HEK293 (cell line): Measurements from ENCODE around the gene SLC9A5.

Experiments
- CTCF ChIA-PET: fragments of 350-600 bp; formaldehyde crosslinking; extraction: SDS; loops from one replicate; lab custom pipeline; 2021; ENCODE audit warnings: antibody characterized with exemption; lab: Yijun Ruan, JAX
- POLR2A ChIA-PET: fragments of 300-600 bp; formaldehyde crosslinking; extraction: SDS; loops from one replicate; lab custom pipeline; 2020; ENCODE audit warnings: antibody characterized with exemption, inconsistent platforms; lab: Yijun Ruan, JAX
- H3K27ac ChIP-seq: fragments of 200-500 bp; sonication (Bioruptor generic); 2 replicates; pipeline ENCODE4 v1.5.1; 2014; ENCODE audit warnings: low read depth, low read length, control low read depth, inconsistent platforms; ENCODE audit errors: extremely low read depth
- H3K36me3 ChIP-seq, 2 experiments: fragments of 200-500 bp in 1 of 2; sonication (Bioruptor generic) in 1 of 2; 1 replicate in 1 of 2; 2 replicates in 1 of 2; pipeline ENCODE4 v1.5.1; 2014 to 2017; ENCODE audit warnings: inconsistent platforms in 2 of 2, low read length in 2 of 2; ENCODE audit not compliant: control insufficient read depth in 2 of 2, insufficient read depth in 1 of 2
- H3K4me1 ChIP-seq: fragments of 200-500 bp; sonication (Bioruptor generic); 2 replicates; pipeline ENCODE4 v1.5.1; 2014; ENCODE audit warnings: mild to moderate bottlenecking, low read length, inconsistent platforms; ENCODE audit not compliant: control insufficient read depth, insufficient read depth
- H3K4me3 ChIP-seq: 2 replicates; pipeline ENCODE4 v1.5.1; 2011; ENCODE audit warnings: low read depth, mild to moderate bottlenecking, control low read depth, low read length, moderate library complexity
- H3K9me3 ChIP-seq: fragments of 200-500 bp; sonication (Bioruptor generic); 2 replicates; pipeline ENCODE4 v1.5.1; 2014; ENCODE audit warnings: low read depth, low read length, inconsistent platforms; ENCODE audit not compliant: control insufficient read depth, insufficient read depth
- HIC1 ChIP-seq: fragments of 450-650 bp; formaldehyde crosslinking; IDR thresholded peaks from 2 replicates; pipeline ENCODE4 v1.5.1; 2016; ENCODE audit warnings: missing biosample characterization, missing genetic modification characterization
- HOXC10 ChIP-seq: sonication (generic); formaldehyde crosslinking; IDR thresholded peaks from 2 replicates; pipeline ENCODE4 v1.8.1; 2023; ENCODE audit warnings: mild to moderate bottlenecking, missing genetic modification reagents
- SETDB1 ChIP-seq: IDR thresholded peaks from one replicate; pipeline ENCODE4 v1.6.1; 2017; ENCODE audit warnings: mild to moderate bottlenecking, low read length, moderate library complexity, mixed read lengths; ENCODE audit not compliant: insufficient read length
- TSHZ1 ChIP-seq: fragments of 450-650 bp; formaldehyde crosslinking; IDR thresholded peaks from 2 replicates; pipeline ENCODE4 v1.5.1; 2016; ENCODE audit warnings: missing biosample characterization, missing genetic modification characterization, borderline replicate concordance
- ZBTB21 ChIP-seq: fragments of 450-650 bp; formaldehyde crosslinking; IDR thresholded peaks from 2 replicates; pipeline ENCODE4 v1.5.1; 2017; ENCODE audit warnings: missing biosample characterization, missing genetic modification characterization
- ZBTB48 ChIP-seq: fragments of 450-650 bp; formaldehyde crosslinking; IDR thresholded peaks from 2 replicates; pipeline ENCODE4 v1.5.1; 2016; ENCODE audit warnings: missing biosample characterization, missing genetic modification characterization
- ZNF2 ChIP-seq: fragments of 450-650 bp; formaldehyde crosslinking; IDR thresholded peaks from 2 replicates; pipeline ENCODE4 v1.5.1; 2016; ENCODE audit warnings: missing biosample characterization, missing genetic modification characterization
- ZNF350 ChIP-seq: fragments of 450-650 bp; formaldehyde crosslinking; IDR thresholded peaks from 2 replicates; pipeline ENCODE4 v1.5.0; 2017; ENCODE audit warnings: missing biosample characterization, mild to moderate bottlenecking, missing genetic modification characterization
- ZNF449 ChIP-seq: fragments of 450-650 bp; formaldehyde crosslinking; IDR thresholded peaks from 2 replicates; pipeline ENCODE4 v1.5.1; 2017; ENCODE audit warnings: missing biosample characterization, mild to moderate bottlenecking, missing genetic modification characterization, moderate library complexity
- ZNF48 ChIP-seq: fragments of 450-650 bp; formaldehyde crosslinking; IDR thresholded peaks from 2 replicates; pipeline ENCODE4 v1.5.1; 2016; ENCODE audit warnings: missing biosample characterization, missing genetic modification characterization
- ZNF529 ChIP-seq: fragments of 450-650 bp; formaldehyde crosslinking; IDR thresholded peaks from 2 replicates; pipeline ENCODE4 v1.5.1; 2017; ENCODE audit warnings: missing genetic modification characterization, missing biosample characterization; ENCODE audit not compliant: insufficient replicate concordance
- ZNF621 ChIP-seq: fragments of 450-650 bp; formaldehyde crosslinking; IDR thresholded peaks from 2 replicates; pipeline ENCODE4 v1.5.1; 2017; ENCODE audit warnings: missing biosample characterization, missing genetic modification characterization
- ZNF707 ChIP-seq: fragments of 450-650 bp; formaldehyde crosslinking; IDR thresholded peaks from 2 replicates; pipeline ENCODE4 v1.5.1; 2016; ENCODE audit warnings: missing biosample characterization, missing genetic modification characterization
- ZSCAN23 ChIP-seq: fragments of 450-650 bp; formaldehyde crosslinking; IDR thresholded peaks from 2 replicates; pipeline ENCODE4 v1.5.1; 2016; ENCODE audit warnings: missing biosample characterization, missing genetic modification characterization

The SLC9A5 gene

GRCh38 chr16:67317853-67318252, 69.1 kb downstream of the SLC9A5 start:
- no peak for TF ChIP-seq ZBTB21 (tag by site-specific recombination)
- TF ChIP-seq ZNF707 (tag by site-specific recombination), result no peak
- TF ChIP-seq HOXC10 (CRISPR knock-in tag), result no peak
- TF ChIP-seq ZNF621 (tag by site-specific recombination), result no peak
- no peak for TF ChIP-seq ZNF449 (tag by site-specific recombination)
- TF ChIP-seq SETDB1, result no peak
- TF ChIP-seq ZNF2 (tag by site-specific recombination), result no peak
- TF ChIP-seq ZSCAN23 (tag by site-specific recombination), result no peak
- TF ChIP-seq HIC1 (tag by site-specific recombination), result no peak
- no peak for TF ChIP-seq ZBTB48
- TF ChIP-seq ZNF350, result no peak
- TF ChIP-seq ZNF48 (tag by site-specific recombination), result no peak
- TF ChIP-seq TSHZ1 (tag by site-specific recombination), result no peak
- TF ChIP-seq ZNF529, result no peak
- H3K4me3 ChIP-seq, result no peak overlapping the region
- ChIA-PET POLR2A (no interaction called here), CTCF (interaction anchor here (0.8 kb wide), 1 partner anchor 196 kb away, joined by 4 read pairs; no protein-coding TSS in a partner anchor)
- no peaks in the 10 kb centered on the region; a peak in 1 of 3 replicates for H3K36me3 ChIP-seq
- no peaks in the 10 kb centered on the region for H3K9me3 ChIP-seq
- no peaks in the 10 kb centered on the region for H3K4me1 ChIP-seq
- no peak overlapping the region for H3K27ac ChIP-seq
